Upper lobe of left lung (tissue), 6 donors: ENCODE measurements around the gene AAK1. TPM values are rescaled to one million over a fixed set of nuclear protein-coding genes. Genes with fewer than 3 reads are reported as not detected.

Experiments
- ATAC-seq, 2 donors: fragments of 200-7000 bp; cut with Tn5 transposase; one replicate each; pipeline ENCODE4 v1.9.1; 2022; ENCODE audit warnings: mild to moderate bottlenecking in 2 of 2, moderate library complexity in 2 of 2; ENCODE audit not compliant: low FRiP score in 2 of 2
- DNase-seq, 2 donors: peaks; one replicate each; pipeline ENCODE4 v3.0.0-alpha.2; 2019 to 2020
- H3K27ac ChIP-seq, 4 donors: fragments of 200-600 bp; sonication (generic); one replicate each; pipeline ENCODE4 v1.5.1; 2016 to 2019
- H3K27me3 ChIP-seq, 4 donors: fragments of 200-600 bp; sonication (generic); one replicate each; pipeline ENCODE4 v1.5.1; 2017 to 2019
- H3K36me3 ChIP-seq, 4 donors: fragments of 200-600 bp; sonication (generic); one replicate each; pipeline ENCODE4 v1.5.1; 2016 to 2019
- H3K4me1 ChIP-seq, 4 donors: fragments of 200-600 bp; sonication (generic); one replicate each; pipeline ENCODE4 v1.5.1; 2018 to 2019
- H3K4me3 ChIP-seq, 4 donors: fragments of 200-600 bp; sonication (generic); one replicate each; pipeline ENCODE4 v1.5.1; 2017 to 2019; ENCODE audit warnings: mild to moderate bottlenecking in 2 of 4, moderate library complexity in 1 of 4
- H3K9me3 ChIP-seq, 4 donors: fragments of 200-600 bp; sonication (generic); one replicate each; pipeline ENCODE4 v1.5.1; 2018 to 2019
- CTCF ChIP-seq, 6 experiments: fragments of 450-650 bp in 4 of 6; fragments of 200-600 bp in 2 of 6; sonication (generic) in 2 of 6; IDR thresholded peaks; one replicate each; pipeline ENCODE4 v1.5.1; 2016 to 2019; ENCODE audit warnings: antibody characterized with exemption in 6 of 6
- EP300 ChIP-seq, 4 donors: sonication (generic); formaldehyde crosslinking; IDR thresholded peaks; one replicate each; pipeline ENCODE4 v1.5.1; 2017; ENCODE audit warnings: antibody characterized with exemption in 4 of 4, control low read depth in 2 of 4
- POLR2A ChIP-seq, 4 donors: fragments of 450-650 bp; IDR thresholded peaks; one replicate each; pipeline ENCODE4 v1.5.1; 2016 to 2017; ENCODE audit warnings: antibody characterized with exemption in 4 of 4, mild to moderate bottlenecking in 2 of 4
- POLR2AphosphoS5 ChIP-seq, 2 donors: sonication (generic); formaldehyde crosslinking; IDR thresholded peaks; one replicate each; pipeline ENCODE4 v1.5.1; 2017; ENCODE audit warnings: antibody characterized with exemption in 2 of 2
- WGBS, 2 donors: methylation state at CpG; one replicate each; pipeline ENCODE4 v1.1.5; 2017 to 2018; 5-methylcytosine and 5-hydroxymethylcytosine counted together
- total RNA-seq, 6 donors: library from RNA; depleted of rRNA in 4 of 6; stranded (reverse); fragments of >200 nt in 4 of 6; gene quantifications; one replicate each; pipeline versions ENCODE4 v1.1.0 to v1.2.1, GENCODE V29; 2016 to 2021
- donor health status: DM: no; HTN: no; CAD: no; lungs with moderate emphysema.
- donor health status: DM: no; HTN: yes; CAD: no; lungs with severe emphysema.

The AAK1 gene
- total RNA-seq, 6 donors from 2014 or later, result 45.1 to 105 (median 58.8) TPM

DNA sequence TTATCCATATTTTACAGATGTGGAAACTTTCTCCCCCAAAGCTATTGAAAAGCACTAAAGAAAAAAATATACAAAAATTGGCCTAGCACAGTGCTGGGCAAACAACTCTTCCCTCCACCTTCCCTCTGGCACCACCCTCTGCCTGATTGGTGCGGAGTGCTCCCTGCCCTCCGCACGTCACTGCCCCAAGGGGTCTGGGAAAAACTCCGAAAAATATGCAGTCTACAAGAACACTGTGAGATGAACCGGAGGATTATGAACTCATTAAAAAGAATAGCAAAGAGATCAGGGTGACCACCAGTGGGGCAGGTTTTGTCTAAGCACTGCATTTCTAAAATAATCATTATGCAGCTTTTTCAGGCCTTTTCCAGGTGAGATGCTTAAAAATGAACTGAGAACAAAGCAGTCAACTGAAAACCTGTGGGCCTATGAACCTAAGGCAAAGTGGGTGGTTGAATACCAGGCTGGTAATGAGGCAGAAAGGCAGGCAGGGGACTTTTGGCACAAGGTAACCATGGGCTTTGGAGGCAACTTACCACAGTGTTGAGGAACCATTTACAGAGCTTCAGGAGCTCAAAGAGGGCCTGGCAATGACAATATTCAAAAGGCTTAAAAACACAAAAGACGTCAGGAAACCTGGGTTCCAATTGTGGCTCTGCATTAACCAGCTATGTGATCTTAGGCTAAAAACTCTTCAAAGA, 57.5 kb downstream of the AAK1 start:
- no peak for TF ChIP-seq POLR2A (IDR thresholded peaks at IDR 0.05)
- no peak for TF ChIP-seq EP300 (IDR thresholded peaks at IDR 0.05)
- no peak for TF ChIP-seq CTCF (IDR thresholded peaks at IDR 0.05)
- no peak for TF ChIP-seq POLR2AphosphoS5 (IDR thresholded peaks at IDR 0.05)
- Histone ChIP-seq H3K36me3 (no peaks in the 10 kb centered on the region), H3K9me3 (no peaks in the 10 kb centered on the region), H3K27me3 (no peaks in the 10 kb centered on the region), H3K4me3 (no peak overlapping the region), H3K27ac (no peak overlapping the region), H3K4me1 (peaks cover 20 to 32% (median 27%) of the 10 kb centered on the region in 4 donors)
- DNase-seq, result peak in 1 of 2 donors; percentile 7
- WGBS, 2 donors, result 93 to 96% methylated on average over 6 of the region's 6 CpGs
- ATAC-seq, result no peak

DNA sequence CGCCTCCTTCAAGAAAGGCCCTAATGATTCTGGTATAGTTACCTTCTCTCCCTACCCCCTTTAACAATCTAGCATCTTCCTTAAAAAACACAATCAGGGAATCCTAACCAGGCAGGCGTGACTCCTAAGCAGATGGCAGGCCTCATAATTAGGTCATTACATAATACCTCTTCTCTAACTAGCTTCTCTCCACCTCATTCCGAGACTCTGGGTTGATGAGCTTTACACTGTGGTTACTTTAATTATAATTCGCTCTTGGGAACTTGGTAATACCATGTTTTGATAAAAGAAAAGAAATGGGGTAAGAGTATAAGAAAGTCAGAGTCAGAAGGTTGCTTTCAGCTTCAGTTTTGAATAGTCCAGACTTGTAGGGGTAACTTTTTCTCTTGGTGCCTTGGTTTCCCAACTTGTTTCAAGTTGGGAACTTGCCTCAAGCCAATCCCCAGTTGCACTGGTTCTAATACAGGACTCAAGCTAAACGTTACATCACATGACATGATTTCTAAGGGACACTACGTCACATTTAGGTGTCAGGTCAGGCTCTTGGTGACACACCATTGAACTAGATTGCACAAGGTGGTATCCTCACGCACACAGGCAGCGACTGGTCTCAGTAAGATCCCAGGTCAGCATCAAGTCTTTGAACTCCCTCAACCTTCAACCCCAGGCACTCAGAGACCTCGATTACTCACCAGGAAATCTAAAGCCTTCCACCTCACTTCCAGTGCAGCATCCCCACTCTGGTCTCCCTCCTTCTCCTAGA, 59.2 kb downstream of the AAK1 start:
- H3K36me3 ChIP-seq, result no peaks in the 10 kb centered on the region
- H3K27ac ChIP-seq, result no peak overlapping the region
- H3K4me1 ChIP-seq, result peaks cover 20 to 41% (median 29%) of the 10 kb centered on the region in 4 donors
- 78 to 82% methylated on average over 8 to 9 of the region's 9 CpGs for WGBS, 2 donors
- H3K27me3 ChIP-seq, result no peaks in the 10 kb centered on the region
- ATAC-seq (no peak), DNase-seq (no peak)
- no peaks in the 10 kb centered on the region for H3K9me3 ChIP-seq
- no peak for TF ChIP-seq EP300 (IDR thresholded peaks at IDR 0.05)
- no peak for TF ChIP-seq POLR2A (IDR thresholded peaks at IDR 0.05)
- no peak for TF ChIP-seq CTCF (IDR thresholded peaks at IDR 0.05)
- TF ChIP-seq POLR2AphosphoS5 (IDR thresholded peaks at IDR 0.05), result no peak
- no peak overlapping the region for H3K4me3 ChIP-seq

DNA sequence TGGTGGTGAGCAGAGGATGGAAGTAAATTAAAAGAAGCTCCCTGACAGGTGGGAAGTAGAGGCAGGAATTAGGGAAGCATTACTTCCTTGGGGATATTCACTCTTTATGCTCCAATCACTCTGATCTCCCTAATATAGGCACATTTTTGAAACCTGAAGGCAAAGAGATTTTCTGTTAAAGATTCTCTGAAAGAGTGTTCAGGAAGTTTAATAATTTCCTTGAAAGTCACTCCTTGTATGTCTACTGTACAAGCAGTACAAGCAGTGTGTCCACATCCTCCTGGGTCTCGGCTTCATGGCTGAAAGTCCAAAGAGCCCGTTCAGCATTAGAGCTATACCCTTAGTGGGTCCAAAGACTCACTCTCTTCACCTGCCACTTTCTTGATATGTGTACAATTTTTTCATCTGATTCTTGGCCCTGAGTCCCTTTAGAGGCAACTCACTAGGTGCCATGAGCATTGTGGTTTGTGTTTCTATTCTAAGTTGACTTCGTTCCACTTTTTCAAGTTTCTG, 60.2 kb downstream of the AAK1 start:
- WGBS, 2 donors, result 60 to 72% methylated on average over 3 of the region's 3 CpGs
- no peak for ATAC-seq
- Histone ChIP-seq H3K27ac (peak overlapping the region in 1 of 4 donors; percentile 20), H3K27me3 (no peaks in the 10 kb centered on the region), H3K36me3 (no peaks in the 10 kb centered on the region), H3K4me3 (no peak overlapping the region), H3K4me1 (peaks cover 20 to 43% (median 29%) of the 10 kb centered on the region in 4 donors), H3K9me3 (no peaks in the 10 kb centered on the region)
- DNase-seq, result no peak
- TF ChIP-seq EP300 (IDR thresholded peaks at IDR 0.05), result no peak
- TF ChIP-seq CTCF (IDR thresholded peaks at IDR 0.05), result no peak
- TF ChIP-seq POLR2A (IDR thresholded peaks at IDR 0.05), result no peak
- TF ChIP-seq POLR2AphosphoS5 (IDR thresholded peaks at IDR 0.05), result no peak

DNA sequence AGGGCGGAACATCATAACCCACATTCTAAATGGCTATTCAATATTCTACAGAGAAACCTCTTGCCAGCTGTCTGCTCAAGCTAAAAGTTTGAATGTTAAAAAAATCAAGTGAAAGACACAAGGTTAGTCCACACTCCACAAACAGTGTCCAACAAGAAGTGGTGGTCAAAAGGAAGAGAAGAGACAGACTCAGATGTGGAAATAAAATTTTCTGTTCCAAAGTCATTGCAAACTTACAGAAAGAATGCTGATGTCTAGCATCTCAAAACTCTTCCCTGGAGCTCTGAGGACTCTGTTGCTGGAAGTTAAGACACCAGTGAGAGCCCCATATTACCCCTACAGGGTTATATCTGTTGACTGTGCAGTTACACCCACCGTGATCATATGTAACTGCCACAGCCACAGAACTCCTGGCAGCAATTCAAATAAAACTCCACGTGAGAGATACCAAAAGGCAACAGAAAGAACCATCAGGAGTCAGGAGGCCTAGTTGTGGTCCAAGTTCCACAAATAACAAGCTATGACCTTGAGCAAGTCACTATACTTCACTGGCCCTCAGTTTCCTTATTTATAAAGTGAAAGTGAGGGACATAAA, 60.9 kb downstream of the AAK1 start:
- ATAC-seq, result peak in 1 of 2 donors; percentile 30
- no peak for TF ChIP-seq EP300 (IDR thresholded peaks at IDR 0.05)
- TF ChIP-seq CTCF (IDR thresholded peaks at IDR 0.05), result no peak
- TF ChIP-seq POLR2A (IDR thresholded peaks at IDR 0.05), result no peak
- TF ChIP-seq POLR2AphosphoS5 (IDR thresholded peaks at IDR 0.05), result no peak
- WGBS, 2 donors, result 28 to 32% methylated on average over 3 of the region's 3 CpGs
- Histone ChIP-seq H3K27me3 (no peaks in the 10 kb centered on the region), H3K27ac (peak overlapping the region in 3 of 4 donors; percentile 20 to 35 (median 21)), H3K4me3 (no peak overlapping the region), H3K9me3 (no peaks in the 10 kb centered on the region), H3K4me1 (peaks cover 20 to 48% (median 33%) of the 10 kb centered on the region in 4 donors), H3K36me3 (no peaks in the 10 kb centered on the region)
- DNase-seq, result no peak
